HG02588 (cell line): ENCODE data around the gene RABGAP1L.
"Not testable (repeated sequence)": the region's sequence is repeated elsewhere in the genome, so short reads cannot be mapped to it uniquely, and the experiment has no call there.

Experiments
- ATAC-seq: cut with Tn5 transposase; IDR thresholded peaks from one replicate; pipeline ENCODE4 v1.9.1; 2021; ENCODE audit warnings: mild to moderate bottlenecking, moderate library complexity; ENCODE audit not compliant: unreplicated experiment

Gene RABGAP1L

GRCh38 chr1:174428033-174428432 is 268.7 kb downstream of the RABGAP1L start:
- no peak for ATAC-seq

DNA sequence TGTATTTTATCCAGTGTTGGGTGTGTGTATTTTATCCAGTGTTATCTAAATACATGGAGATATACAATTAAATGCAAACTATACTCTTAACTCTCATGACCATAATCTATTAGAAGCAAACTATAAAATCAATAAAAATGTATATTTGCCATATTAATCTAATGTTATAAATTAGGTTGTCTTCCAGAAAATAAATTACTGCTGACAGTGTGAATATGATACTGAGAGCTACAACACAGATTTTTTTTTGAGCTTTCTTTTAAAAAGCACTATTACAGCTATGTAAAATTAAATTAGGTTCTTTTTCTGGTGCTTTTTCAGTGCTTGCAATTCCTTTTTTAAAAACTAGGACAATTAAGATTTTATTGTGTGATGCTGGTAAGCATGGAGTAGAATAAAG is 269.4 kb downstream of the RABGAP1L start:
- no peak for ATAC-seq

- ATAC-seq = no peak
These were observed 274.1 kb downstream of the RABGAP1L start for GRCh38 chr1:174433451-174433850.

DNA sequence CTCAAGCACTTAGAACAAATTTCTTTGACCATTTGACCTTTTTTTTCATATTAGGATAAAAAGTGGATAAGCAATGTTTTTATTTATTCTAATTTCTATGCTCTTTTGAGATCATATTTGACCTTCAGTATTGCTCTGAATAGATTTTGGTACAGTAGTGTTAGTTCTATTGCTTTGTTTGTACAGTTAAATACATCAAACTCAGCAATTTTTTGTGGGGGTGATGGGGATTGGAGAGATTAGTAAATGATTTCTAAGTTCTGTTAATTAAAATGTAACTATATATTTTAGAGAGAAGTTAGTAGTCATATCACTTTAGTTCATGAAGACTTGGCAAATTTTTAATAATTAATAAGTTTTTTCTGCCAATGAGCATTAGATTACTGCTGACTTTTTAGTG is 286.0 kb downstream of the RABGAP1L start:
- ATAC-seq = no peak

DNA sequence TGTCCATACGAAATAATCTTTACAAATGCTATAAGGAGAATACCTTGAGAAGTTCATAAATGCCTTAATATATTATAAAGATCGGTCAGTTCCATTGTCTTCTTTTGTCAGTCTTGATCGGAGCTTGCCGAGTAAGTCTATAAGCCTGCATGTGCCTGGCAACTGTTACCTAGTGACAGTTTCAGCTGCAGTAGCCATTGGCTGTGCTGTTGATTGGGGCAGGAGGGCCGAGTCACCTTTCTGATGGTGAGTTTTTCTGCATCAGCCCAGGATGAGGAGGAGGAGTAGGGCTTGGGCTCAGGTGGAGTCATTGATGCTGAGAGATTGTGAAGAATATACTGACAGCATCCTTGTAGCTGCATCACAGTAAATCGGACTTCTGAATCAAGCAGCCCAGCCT is 286.5 kb downstream of the RABGAP1L start:
- ATAC-seq = no peak

- no peak for ATAC-seq
These were observed 288.7 kb downstream of the RABGAP1L start, which contains the start of gene GPR52 for GRCh38 chr1:174447866-174448530. Gene GPR52, plus strand, starts transcription at chr1:174447964. Its CDS starts 148 bp downstream, at chr1:174448112.

DNA sequence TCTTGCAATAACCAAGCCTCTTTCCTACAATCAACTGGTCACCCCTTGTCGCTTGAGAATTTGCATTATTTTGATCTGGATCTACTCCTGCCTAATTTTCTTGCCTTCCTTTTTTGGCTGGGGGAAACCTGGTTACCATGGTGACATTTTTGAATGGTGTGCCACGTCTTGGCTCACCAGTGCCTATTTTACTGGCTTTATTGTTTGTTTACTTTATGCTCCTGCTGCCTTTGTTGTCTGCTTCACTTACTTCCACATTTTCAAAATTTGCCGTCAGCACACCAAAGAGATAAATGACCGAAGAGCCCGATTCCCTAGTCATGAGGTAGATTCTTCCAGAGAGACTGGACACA is 289.2 kb downstream of the RABGAP1L start:
- ATAC-seq = no peak

DNA sequence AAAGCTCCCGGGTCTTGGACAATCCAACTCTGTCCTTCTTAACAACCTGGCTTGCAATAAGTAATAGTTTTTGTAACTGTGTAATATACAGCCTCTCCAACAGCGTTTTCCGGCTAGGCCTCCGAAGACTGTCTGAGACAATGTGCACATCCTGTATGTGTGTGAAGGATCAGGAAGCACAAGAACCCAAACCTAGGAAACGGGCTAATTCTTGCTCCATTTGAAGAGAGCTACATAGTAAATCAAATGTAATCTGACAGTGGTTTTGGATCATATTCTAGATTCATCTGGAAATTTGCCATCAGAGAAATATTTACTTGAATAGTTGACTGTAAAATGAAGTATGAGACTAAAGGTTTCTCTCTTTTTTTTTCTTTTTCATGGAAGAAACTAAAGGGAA is 289.7 kb downstream of the RABGAP1L start:
- ATAC-seq = no peak

DNA sequence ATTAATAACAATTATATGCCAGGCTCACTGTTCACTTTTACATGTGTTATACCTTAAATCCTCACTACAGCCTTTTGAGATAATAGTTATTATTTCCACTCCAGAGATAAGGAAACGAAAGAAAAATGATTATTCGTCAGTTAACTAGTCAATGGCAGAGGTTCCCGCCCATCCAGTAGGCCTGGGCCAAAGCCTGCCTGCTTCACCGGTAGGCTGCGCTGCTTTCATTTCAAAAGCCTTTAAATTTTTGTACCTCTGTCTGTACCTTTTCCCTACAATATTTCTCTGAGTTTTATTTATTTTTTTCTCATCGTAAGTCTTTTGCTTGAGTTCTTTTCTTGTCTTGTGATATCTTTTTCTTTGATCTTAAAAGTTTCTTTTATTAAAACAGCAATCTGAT is 292.1 kb downstream of the RABGAP1L start:
- ATAC-seq = no peak

GRCh38 chr1:174465855-174466254 is 306.5 kb downstream of the RABGAP1L start:
- no peak for ATAC-seq

DNA sequence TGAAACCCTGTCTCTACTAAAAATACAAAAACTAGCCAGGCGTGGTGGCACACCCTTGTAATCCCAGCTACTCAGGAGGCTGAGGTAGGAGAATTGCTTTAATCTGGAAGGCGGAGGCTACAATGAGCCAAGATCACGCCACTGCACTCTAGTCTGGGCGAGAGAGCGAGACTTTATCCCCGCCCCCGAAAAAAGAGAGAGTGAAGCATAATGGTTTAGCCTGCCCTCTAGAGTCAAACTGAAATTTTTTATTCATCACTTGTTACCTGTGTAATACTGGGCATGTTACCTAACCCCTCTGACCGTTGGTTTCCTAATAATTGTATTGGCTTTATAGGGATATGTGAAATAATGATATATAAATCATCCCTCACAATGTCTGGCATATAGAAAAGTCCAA is 307.3 kb downstream of the RABGAP1L start:
- no peak for ATAC-seq

GRCh38 chr1:174469052-174469451 is 309.7 kb downstream of the RABGAP1L start:
- ATAC-seq = no peak

- no peak for ATAC-seq
These were observed 310.4 kb downstream of the RABGAP1L start for GRCh38 chr1:174469687-174470086.

DNA sequence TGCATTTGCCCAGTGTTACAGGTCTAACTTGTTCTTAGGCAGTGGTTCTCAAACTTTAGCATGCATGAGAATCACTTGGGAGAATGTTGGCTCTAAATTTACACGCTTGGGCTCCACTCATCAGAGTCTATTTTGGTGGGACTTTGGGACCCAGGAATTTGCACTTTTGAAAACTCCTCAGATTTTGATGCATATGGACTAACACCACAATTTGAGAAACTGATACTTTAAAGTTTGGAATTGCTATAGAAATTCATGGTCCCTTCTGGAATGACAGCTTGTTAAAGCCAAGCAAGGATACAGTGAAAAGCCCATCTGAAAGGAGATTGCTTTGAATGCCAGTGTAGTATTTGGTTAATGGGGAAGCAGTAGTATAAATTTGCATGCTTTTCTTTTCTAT is 320.0 kb downstream of the RABGAP1L start:
- no peak for ATAC-seq

- no peak for ATAC-seq
These were observed 321.0 kb downstream of the RABGAP1L start for GRCh38 chr1:174480324-174480723.

- no peak for ATAC-seq
These were observed 332.3 kb downstream of the RABGAP1L start for GRCh38 chr1:174491606-174492005.

DNA sequence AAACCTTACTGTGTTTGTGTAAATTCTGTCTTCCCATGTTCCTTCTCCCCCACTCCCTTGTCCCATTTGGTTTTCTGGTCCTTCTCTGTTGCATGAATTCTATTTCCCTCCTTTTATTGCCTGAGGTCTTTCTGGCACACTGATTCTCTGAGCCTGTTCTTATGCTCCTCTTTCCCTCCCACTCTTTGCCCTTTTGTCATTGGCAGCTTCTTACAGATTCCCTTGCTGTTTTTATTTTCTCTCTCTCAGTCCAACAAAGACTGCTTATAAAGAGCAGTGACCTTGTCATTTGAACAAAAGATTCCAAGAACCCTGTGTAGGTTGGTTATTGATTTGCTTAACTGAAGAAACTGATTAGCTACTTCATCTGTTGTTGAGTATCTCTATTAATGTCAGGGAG is 338.2 kb downstream of the RABGAP1L start:
- ATAC-seq = no peak

GRCh38 chr1:174516755-174517154 is 357.4 kb downstream of the RABGAP1L start:
- ATAC-seq = not testable (repeated sequence)

- no peak for ATAC-seq
These were observed 360.5 kb downstream of the RABGAP1L start for GRCh38 chr1:174519844-174520243.

DNA sequence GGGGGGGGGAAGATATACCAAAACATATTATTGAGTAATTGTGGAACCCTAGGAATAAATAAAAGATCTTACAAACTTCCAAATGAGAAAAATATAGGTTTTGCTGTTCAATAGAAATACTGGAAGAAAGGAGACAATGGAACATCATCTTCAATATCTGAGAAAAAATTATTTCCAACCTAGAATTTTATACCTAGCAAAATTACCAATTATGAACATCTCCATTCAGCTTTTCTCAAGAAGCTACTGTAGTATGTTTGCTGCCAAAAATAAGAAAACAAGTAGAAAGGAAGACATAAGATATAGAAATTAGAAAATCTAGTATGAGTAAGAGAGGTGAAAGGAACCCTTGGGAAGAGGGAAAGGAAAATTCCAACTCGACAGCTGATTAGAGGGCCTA is 372.4 kb downstream of the RABGAP1L start:
- no peak for ATAC-seq

DNA sequence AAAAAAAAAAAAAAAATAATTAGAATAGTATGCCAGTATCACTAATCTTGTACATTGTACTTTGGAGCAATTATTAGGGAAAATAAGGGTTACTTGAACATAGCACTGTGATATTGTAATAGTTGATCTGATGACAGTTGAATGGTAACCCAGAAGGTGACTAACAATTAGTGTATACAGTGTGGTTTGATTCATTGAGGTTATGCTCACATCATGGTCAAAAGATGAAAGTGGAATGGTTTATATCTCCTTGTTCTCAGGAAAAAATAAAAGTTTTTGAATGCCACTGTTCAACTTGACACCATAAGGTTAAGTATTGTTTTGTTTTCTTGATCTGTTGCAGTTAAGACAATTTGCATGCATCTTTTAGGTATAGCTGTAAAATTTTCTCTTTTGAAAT is 375.5 kb downstream of the RABGAP1L start:
- ATAC-seq = no peak

DNA sequence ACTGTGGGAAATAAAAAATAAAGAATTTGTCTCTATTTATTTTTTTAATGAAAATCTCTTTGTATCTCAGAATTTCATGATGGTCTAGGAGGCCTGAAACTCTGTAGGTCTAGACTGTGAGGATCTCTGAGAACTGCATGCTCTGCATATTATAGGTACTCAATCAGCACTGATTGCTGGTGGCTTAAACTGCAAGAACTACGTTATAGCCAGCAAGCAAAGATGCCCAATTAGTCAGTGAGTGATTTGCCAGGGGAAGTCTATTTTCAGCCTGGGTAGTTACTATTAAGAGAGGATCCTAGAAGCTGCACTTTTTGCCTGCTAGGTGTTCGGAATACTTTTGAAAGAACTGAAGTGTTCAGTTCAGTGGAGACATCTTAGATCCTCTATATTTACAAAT is 375.9 kb downstream of the RABGAP1L start:
- ATAC-seq = no peak

- not testable (repeated sequence) for ATAC-seq
These were observed 384.1 kb downstream of the RABGAP1L start for GRCh38 chr1:174543421-174543820.
